Measurements from ENCODE around the gene PLEKHM3.

The PLEKHM3 gene

DNA sequence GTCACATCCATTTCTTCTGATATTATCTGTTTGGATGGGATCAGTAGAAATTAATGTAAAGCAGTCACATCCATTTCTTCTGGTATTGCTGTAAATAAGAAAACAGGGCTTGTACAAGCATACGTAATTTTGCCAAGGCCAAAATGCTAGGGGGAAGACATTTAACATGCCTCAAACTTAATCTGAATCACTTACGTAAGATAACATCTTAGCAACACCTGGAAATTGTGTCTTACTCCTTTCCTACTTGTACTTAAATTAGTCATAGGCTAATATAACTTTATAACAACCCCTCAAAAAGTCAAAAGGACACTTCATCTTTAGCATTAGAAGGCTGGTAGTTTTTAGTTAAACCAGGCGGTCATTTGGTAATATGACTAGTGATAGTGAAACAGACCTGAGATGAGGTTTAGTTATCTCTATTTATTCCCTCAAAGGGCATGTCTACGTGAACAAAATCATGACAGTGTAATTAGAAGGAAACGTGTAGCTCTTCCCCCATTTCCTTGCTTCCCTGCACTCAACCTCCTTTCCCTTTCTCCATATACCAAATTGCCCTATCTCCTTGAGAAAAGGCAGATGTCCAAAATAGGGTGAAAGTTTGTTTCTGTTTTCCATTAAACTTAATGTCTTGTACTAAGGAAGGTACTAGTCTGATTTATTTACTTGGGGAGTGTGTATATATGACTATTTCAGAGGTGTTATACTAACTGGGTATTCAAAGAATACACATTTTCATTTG is 156.3 kb downstream of the PLEKHM3 start:
- no peaks in the 10 kb centered on the region for H3K9me3 ChIP-seq (ENCODE audit: insufficient read depth, low read depth, low read length)
- no peak overlapping the region for H3K4me3 ChIP-seq (ENCODE audit: low read length, poor library complexity, severe bottlenecking)
- no peaks in the 10 kb centered on the region for H3K79me2 ChIP-seq (ENCODE audit: insufficient read depth, low read length)
- H3K4me2 ChIP-seq (ENCODE audit: low read depth, low read length, poor library complexity, severe bottlenecking), result peak overlapping the region; percentile 10
- TF ChIP-seq, protein P1, sequence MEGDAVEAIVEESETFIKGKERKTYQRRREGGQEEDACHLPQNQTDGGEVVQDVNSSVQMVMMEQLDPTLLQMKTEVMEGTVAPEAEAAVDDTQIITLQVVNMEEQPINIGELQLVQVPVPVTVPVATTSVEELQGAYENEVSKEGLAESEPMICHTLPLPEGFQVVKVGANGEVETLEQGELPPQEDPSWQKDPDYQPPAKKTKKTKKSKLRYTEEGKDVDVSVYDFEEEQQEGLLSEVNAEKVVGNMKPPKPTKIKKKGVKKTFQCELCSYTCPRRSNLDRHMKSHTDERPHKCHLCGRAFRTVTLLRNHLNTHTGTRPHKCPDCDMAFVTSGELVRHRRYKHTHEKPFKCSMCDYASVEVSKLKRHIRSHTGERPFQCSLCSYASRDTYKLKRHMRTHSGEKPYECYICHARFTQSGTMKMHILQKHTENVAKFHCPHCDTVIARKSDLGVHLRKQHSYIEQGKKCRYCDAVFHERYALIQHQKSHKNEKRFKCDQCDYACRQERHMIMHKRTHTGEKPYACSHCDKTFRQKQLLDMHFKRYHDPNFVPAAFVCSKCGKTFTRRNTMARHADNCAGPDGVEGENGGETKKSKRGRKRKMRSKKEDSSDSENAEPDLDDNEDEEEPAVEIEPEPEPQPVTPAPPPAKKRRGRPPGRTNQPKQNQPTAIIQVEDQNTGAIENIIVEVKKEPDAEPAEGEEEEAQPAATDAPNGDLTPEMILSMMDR (conservative IDR thresholded peaks at IDR 0.05; ENCODE audit: low read length), result no peak
- TF ChIP-seq EZH2phosphoT487 (IDR thresholded peaks at IDR 0.05; ENCODE audit: borderline replicate concordance), result no peak
- 0 out of 2 replicates have a peak, but pooled peaks cover 2% of the 10 kb centered on the region for H3F3A ChIP-seq (ENCODE audit: low read depth)
- peaks cover 31% of the 10 kb centered on the region for H3K4me1 ChIP-seq (ENCODE audit: insufficient read depth, low read length, poor library complexity, severe bottlenecking)
- H3K9me2 ChIP-seq (replicated peaks; ENCODE audit: low read depth, low read length), result no peaks in the 10 kb centered on the region
- H3K9ac ChIP-seq (ENCODE audit: low read depth, low read length, poor library complexity, severe bottlenecking), result no peak overlapping the region
- H2AFZ ChIP-seq (ENCODE audit: low read length), result no peak overlapping the region
- no peaks in the 10 kb centered on the region for H3K27me3 ChIP-seq (ENCODE audit: insufficient read depth, low read length, poor library complexity, severe bottlenecking)
- no peaks in the 10 kb centered on the region for H4K20me1 ChIP-seq (ENCODE audit: insufficient read depth, low read length, poor library complexity, severe bottlenecking)
- no peaks in the 10 kb centered on the region for H3K36me3 ChIP-seq (ENCODE audit: insufficient read depth, low read length)

DNA sequence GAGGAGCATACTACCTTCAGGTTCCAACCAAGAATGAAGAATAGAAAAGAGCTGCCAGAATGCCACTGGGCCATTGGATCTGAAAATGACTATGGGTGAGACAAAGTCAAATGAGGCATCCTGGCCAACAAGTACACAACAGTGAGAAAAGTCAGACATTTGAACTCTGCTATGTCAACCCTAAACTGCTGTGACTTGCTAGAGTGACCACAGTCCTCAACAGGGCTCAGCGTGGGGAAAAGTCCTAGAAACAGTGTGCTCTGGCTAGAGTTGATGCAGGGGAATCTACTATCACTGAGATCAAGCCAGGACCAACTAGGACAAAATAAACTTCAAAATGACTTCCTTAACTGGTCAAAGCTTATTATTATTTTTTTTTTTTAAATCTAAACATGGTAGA is 157.4 kb downstream of the PLEKHM3 start:
- Histone ChIP-seq H3K4me2 (ENCODE audit: low read depth, low read length, poor library complexity, severe bottlenecking) (no peak overlapping the region), H3K36me3 (ENCODE audit: insufficient read depth, low read length) (no peaks in the 10 kb centered on the region), H4K20me1 (ENCODE audit: insufficient read depth, low read length, poor library complexity, severe bottlenecking) (no peaks in the 10 kb centered on the region), H3K27me3 (ENCODE audit: insufficient read depth, low read length, poor library complexity, severe bottlenecking) (no peaks in the 10 kb centered on the region), H3K79me2 (ENCODE audit: insufficient read depth, low read length) (no peaks in the 10 kb centered on the region), H3K4me1 (ENCODE audit: insufficient read depth, low read length, poor library complexity, severe bottlenecking) (peaks cover 31% of the 10 kb centered on the region), H3K4me3 (ENCODE audit: low read length, poor library complexity, severe bottlenecking) (no peak overlapping the region), H3K9me2 (replicated peaks; ENCODE audit: low read depth, low read length) (no peaks in the 10 kb centered on the region), H2AFZ (ENCODE audit: low read length) (no peak overlapping the region), H3K9ac (ENCODE audit: low read depth, low read length, poor library complexity, severe bottlenecking) (no peak overlapping the region), H3F3A (ENCODE audit: low read depth) (0 out of 2 replicates have a peak, but pooled peaks cover 2% of the 10 kb centered on the region), H3K9me3 (ENCODE audit: insufficient read depth, low read depth, low read length) (no peaks in the 10 kb centered on the region)
- TF ChIP-seq, protein P1 (conservative IDR thresholded peaks at IDR 0.05; ENCODE audit: low read length), result no peak
- TF ChIP-seq EZH2phosphoT487 (IDR thresholded peaks at IDR 0.05; ENCODE audit: borderline replicate concordance), result no peak

DNA sequence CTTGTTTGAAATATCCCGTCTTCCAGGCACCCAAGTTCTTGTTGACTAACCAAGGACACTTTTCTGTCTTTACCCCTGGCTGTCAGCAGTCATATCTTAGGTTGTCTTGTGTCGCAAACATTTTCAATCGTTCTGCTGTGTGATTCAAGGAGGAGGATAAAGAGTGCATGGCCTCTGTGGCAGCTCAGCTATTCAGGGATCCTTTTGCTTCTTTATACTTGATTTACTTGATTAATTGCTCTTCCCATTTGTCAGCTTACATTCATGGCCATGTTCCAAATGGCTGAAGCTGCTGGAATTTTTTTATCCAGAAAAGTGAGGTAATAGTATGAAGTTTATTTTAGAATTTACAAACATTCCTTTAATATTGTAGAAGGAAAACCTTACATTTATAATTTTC is 158.3 kb downstream of the PLEKHM3 start:
- peaks cover 30% of the 10 kb centered on the region for H3K4me1 ChIP-seq (ENCODE audit: insufficient read depth, low read length, poor library complexity, severe bottlenecking)
- H3K4me2 ChIP-seq (ENCODE audit: low read depth, low read length, poor library complexity, severe bottlenecking), result no peak overlapping the region
- H3K9me3 ChIP-seq (ENCODE audit: insufficient read depth, low read depth, low read length), result no peaks in the 10 kb centered on the region
- no peaks in the 10 kb centered on the region for H3K27me3 ChIP-seq (ENCODE audit: insufficient read depth, low read length, poor library complexity, severe bottlenecking)
- no peaks in the 10 kb centered on the region for H3K79me2 ChIP-seq (ENCODE audit: insufficient read depth, low read length)
- no peak overlapping the region for H3K4me3 ChIP-seq (ENCODE audit: low read length, poor library complexity, severe bottlenecking)
- no peaks in the 10 kb centered on the region for H4K20me1 ChIP-seq (ENCODE audit: insufficient read depth, low read length, poor library complexity, severe bottlenecking)
- TF ChIP-seq, protein P1 (conservative IDR thresholded peaks at IDR 0.05; ENCODE audit: low read length), result no peak
- H2AFZ ChIP-seq (ENCODE audit: low read length), result no peak overlapping the region
- no peak overlapping the region for H3K9ac ChIP-seq (ENCODE audit: low read depth, low read length, poor library complexity, severe bottlenecking)
- 0 out of 2 replicates have a peak, but pooled peaks cover 2% of the 10 kb centered on the region for H3F3A ChIP-seq (ENCODE audit: low read depth)
- H3K9me2 ChIP-seq (replicated peaks; ENCODE audit: low read depth, low read length), result no peaks in the 10 kb centered on the region
- no peaks in the 10 kb centered on the region for H3K36me3 ChIP-seq (ENCODE audit: insufficient read depth, low read length)
